Left ventricle myocardium inferior (tissue), 1 donor: Measurements from ENCODE around the gene ZNF821. TPM values are rescaled to one million over a fixed set of nuclear protein-coding genes. Genes with fewer than 3 reads are reported as not detected.

Source experiments
- DNase-seq: peaks from one replicate; pipeline ENCODE4 v3.0.0-alpha.2; 2020
- H3K27ac ChIP-seq: fragments of 200-600 bp; replicated peaks from 2 replicates; pipeline ENCODE4 v1.8.0; 2021
- H3K27me3 ChIP-seq: fragments of 200-600 bp; 2 replicates; pipeline ENCODE4 v1.8.0; 2021; ENCODE audit warnings: low read depth
- H3K36me3 ChIP-seq: fragments of 200-600 bp; 2 replicates; pipeline ENCODE4 v1.8.0; 2021
- H3K4me1 ChIP-seq: fragments of 200-600 bp; 2 replicates; pipeline ENCODE4 v1.8.0; 2021
- H3K4me3 ChIP-seq: fragments of 200-600 bp; 2 replicates; pipeline ENCODE4 v1.8.0; 2021; ENCODE audit warnings: mild to moderate bottlenecking, moderate library complexity
- H3K9me3 ChIP-seq: fragments of 200-600 bp; replicated peaks from 2 replicates; pipeline ENCODE4 v1.8.0; 2021
- intact Hi-C: fragments of 100-400 bp; cut with micrococcal nuclease; formaldehyde crosslinking; loops from one replicate; pipeline ENCODE4 v1.11.0; 2022
- total RNA-seq: library from RNA; stranded (reverse); fragmentation: NEBNext Ultra II Directional; extraction: Animal tissue kit (Norgen Biotek cat#: 25700); gene quantifications from one replicate; pipeline ENCODE4 v1.2.1, GENCODE V29; 2021
- TF ChIP-seq, protein P1 (sequence below): fragments of 200-600 bp; IDR thresholded peaks from 2 replicates; pipeline ENCODE4 v1.8.0; 2021; ENCODE audit warnings: antibody characterized with exemption, mild to moderate bottlenecking, borderline replicate concordance
- donor health status: DM: no; HTN: yes; CAD: no; lungs with severe emphysema.

Gene ZNF821
- total RNA-seq, 1 donor from 2014 or later: 3.0 TPM

DNA sequence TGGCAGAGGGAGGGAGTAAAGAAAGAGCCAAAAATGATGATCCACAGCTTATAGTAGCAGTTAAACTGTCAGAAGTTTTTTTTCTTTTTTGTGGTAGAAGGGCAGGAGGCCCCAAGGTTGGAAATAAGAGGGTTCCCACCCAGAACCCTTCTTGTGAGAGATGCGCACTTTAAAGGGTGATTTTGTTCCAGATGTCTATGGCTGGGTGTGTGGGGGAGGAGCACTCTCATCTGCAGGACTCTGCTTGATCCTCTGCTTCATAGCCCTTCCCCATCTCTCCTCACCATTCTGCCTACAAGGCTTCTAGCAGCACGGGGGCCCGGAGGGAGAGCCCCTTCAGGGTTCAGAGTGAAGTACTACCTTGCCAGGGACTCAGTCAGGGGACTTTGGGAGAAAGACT lies 31.8 kb downstream of the ZNF821 start:
- H3K4me3 ChIP-seq: no peak overlapping the region
- peaks cover 58% of the 10 kb centered on the region for H3K36me3 ChIP-seq
- DNase-seq: no peak
- TF ChIP-seq, protein P1, sequence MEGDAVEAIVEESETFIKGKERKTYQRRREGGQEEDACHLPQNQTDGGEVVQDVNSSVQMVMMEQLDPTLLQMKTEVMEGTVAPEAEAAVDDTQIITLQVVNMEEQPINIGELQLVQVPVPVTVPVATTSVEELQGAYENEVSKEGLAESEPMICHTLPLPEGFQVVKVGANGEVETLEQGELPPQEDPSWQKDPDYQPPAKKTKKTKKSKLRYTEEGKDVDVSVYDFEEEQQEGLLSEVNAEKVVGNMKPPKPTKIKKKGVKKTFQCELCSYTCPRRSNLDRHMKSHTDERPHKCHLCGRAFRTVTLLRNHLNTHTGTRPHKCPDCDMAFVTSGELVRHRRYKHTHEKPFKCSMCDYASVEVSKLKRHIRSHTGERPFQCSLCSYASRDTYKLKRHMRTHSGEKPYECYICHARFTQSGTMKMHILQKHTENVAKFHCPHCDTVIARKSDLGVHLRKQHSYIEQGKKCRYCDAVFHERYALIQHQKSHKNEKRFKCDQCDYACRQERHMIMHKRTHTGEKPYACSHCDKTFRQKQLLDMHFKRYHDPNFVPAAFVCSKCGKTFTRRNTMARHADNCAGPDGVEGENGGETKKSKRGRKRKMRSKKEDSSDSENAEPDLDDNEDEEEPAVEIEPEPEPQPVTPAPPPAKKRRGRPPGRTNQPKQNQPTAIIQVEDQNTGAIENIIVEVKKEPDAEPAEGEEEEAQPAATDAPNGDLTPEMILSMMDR: no peak
- H3K9me3 ChIP-seq: no peaks in the 10 kb centered on the region
- no peak overlapping the region for H3K27ac ChIP-seq
- intact Hi-C loops: no loop called here
- H3K27me3 ChIP-seq: no peaks in the 10 kb centered on the region
- peaks cover 58% of the 10 kb centered on the region for H3K4me1 ChIP-seq

DNA sequence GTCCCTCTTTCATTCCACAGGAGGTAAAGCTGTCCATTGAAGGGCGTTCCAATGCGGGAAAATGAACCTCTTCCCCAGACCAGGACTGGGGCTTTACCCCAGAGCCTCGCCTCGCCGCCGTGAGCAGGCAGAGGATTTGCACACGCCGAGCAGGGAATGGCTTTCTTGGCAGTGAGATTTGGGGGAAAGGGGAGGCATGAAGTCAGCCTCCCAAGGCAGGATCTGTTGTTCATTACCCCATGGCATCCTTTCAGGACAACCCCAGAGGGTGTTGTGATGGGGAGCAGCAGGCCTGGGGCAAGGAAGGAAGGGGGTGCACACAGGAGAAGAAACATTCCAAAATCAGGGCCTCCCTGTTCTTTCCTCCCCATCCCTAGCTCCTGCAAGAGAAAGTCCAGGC lies 32.2 kb downstream of the ZNF821 start:
- Histone ChIP-seq H3K4me3 (no peak overlapping the region), H3K9me3 (no peaks in the 10 kb centered on the region), H3K4me1 (peaks cover 58% of the 10 kb centered on the region), H3K27me3 (no peaks in the 10 kb centered on the region), H3K27ac (no peak overlapping the region), H3K36me3 (peaks cover 58% of the 10 kb centered on the region)
- intact Hi-C loops: no loop called here
- TF ChIP-seq, protein P1: no peak
- DNase-seq: no peak

DNA sequence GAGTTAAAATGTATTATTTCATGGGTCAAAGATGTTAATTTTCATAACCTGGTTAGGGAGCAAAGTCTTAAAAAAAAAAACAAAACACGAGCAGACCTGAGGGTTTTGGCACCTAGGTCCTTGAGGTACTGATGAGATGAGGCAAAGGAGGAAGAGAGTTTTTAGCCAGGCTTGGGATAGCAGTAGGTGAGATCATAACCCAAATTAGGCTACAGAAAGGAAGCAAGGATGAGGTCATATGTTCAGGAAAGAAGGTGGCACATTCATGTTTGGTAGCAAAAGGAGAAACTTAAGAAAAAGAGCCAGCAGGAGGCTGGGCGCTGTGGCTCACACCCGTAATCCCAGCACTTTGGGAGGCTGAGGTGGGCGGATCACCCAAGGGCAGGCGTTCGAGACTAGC lies 35.4 kb downstream of the ZNF821 start:
- intact Hi-C loops: no loop called here
- Histone ChIP-seq H3K27ac (no peak overlapping the region), H3K4me1 (peaks cover 44% of the 10 kb centered on the region), H3K4me3 (no peak overlapping the region), H3K9me3 (no peaks in the 10 kb centered on the region), H3K27me3 (no peaks in the 10 kb centered on the region), H3K36me3 (peaks cover 55% of the 10 kb centered on the region)
- no peak for DNase-seq
- TF ChIP-seq, protein P1: no peak

DNA sequence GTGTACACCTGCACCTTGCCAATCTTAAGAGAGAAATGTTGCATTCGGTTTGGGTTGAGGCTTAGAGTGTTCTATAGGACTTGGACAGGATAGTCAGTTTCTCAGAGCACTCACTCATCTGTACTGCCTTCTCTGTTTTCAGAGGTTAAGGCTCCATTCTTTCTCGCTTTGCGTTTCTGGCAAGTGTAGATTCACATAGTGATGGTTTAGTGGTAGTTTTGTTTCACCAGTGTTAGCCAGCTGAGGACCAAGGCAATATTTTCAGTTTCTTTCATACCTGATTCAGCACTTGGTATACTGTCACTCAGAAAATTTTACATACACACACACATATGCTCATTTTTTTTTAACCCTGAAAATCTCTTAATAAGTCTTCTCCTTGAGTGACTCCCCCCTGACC lies 36.9 kb downstream of the ZNF821 start:
- H3K4me1 ChIP-seq: peaks cover 37% of the 10 kb centered on the region
- H3K9me3 ChIP-seq: no peaks in the 10 kb centered on the region
- TF ChIP-seq, protein P1: no peak
- H3K27ac ChIP-seq: no peak overlapping the region
- peaks cover 42% of the 10 kb centered on the region for H3K36me3 ChIP-seq
- intact Hi-C loops: no loop called here
- H3K27me3 ChIP-seq: no peaks in the 10 kb centered on the region
- no peak for DNase-seq
- H3K4me3 ChIP-seq: peak overlapping the region; percentile 100

DNA sequence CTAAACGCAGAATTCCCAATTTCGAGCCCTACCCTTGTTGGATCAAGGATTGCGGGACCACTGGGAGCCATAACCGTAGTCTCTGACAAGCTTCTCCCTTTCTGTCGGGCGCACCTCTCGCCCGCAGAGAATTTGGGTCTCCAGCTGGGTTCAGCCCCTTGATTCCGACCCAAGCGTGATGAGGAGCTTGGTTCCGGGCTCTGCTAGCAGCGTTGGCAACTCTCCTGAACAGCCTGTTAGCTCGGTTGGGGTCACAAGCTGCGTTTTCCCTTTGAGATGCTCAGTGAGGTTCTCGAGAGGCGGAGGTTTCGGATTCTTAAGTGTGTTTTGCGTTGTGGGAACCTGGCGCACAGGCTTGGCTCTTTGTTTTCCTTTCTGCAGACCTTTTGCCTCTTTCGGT lies 37.6 kb downstream of the ZNF821 start:
- no peaks in the 10 kb centered on the region for H3K9me3 ChIP-seq
- peak overlapping the region; percentile 100 for H3K4me3 ChIP-seq
- peaks cover 36% of the 10 kb centered on the region for H3K36me3 ChIP-seq
- peak overlapping the region; percentile 93 for H3K27ac ChIP-seq
- DNase-seq: no peak
- TF ChIP-seq, protein P1: no peak
- intact Hi-C loops: no loop called here
- peaks cover 37% of the 10 kb centered on the region for H3K4me1 ChIP-seq
- H3K27me3 ChIP-seq: no peaks in the 10 kb centered on the region
